K562 (cell line): ENCODE measurements around the gene LIMS1. TPM values are rescaled to one million over a fixed set of nuclear protein-coding genes. Genes with fewer than 3 reads are reported as not detected.
"Not testable (repeated sequence)": the region's sequence is repeated elsewhere in the genome, so short reads cannot be mapped to it uniquely, and the experiment has no call there.

ENCODE experiments used
- BHLHE40 ChIP-seq: IDR thresholded peaks from 2 replicates; pipeline ENCODE4 v1.6.1; 2011; ENCODE audit warnings: low read length, improper control_type of control experiment
- MGA ChIP-seq: fragments of 450-650 bp; IDR thresholded peaks from 2 replicates; pipeline ENCODE4 v1.6.1; 2016; ENCODE audit warnings: mild to moderate bottlenecking, moderate library complexity
- MYC ChIP-seq, 2 experiments: fragments of 250-450 bp in 1 of 2; sonication (Bioruptor Pico) in 1 of 2; IDR thresholded peaks; 2 replicates each; pipeline versions ENCODE4 v1.5.1 to v1.6.1; 2012 to 2021; ENCODE audit warnings: low read depth in 2 of 2, borderline replicate concordance in 1 of 2, improper control_type of control experiment in 1 of 2, low read length in 1 of 2, mild to moderate bottlenecking in 1 of 2, moderate library complexity in 1 of 2
- REST ChIP-seq, 2 experiments: fragments of 450-650 bp; formaldehyde crosslinking in 1 of 2; IDR thresholded peaks; 2 replicates each; pipeline versions ENCODE4 v1.4.0 to v1.6.1; 2014 to 2020; ENCODE audit warnings: mild to moderate bottlenecking in 2 of 2, borderline replicate concordance in 1 of 2, low read depth in 1 of 2
- SOX6 ChIP-seq: fragments of 450-650 bp; IDR thresholded peaks from 2 replicates; pipeline ENCODE4 v1.6.1; 2014; ENCODE audit warnings: mild to moderate bottlenecking
- ZNF316 ChIP-seq: fragments of 450-650 bp; IDR thresholded peaks from 2 replicates; pipeline ENCODE4 v1.6.1; 2016
- polyA plus RNA-seq, 8 experiments: library from polyadenylated mRNA; depleted of rRNA in 4 of 8; stranded (reverse) in 5 of 8; unstranded in 3 of 8; fragments of >200 nt; fragmentation: Nextera tagmentation in 2 of 8; fragmentation: Illumina TruSeq in 1 of 8; extraction: Ambion mirVana in 2 of 8; extraction: Trizol in 1 of 8; gene quantifications; 2 replicates each; pipeline versions ENCODE4 v1.2.1 to v1.2.3, GENCODE V29; 2011 to 2014; ENCODE audit warnings: inconsistent platforms in 1 of 8, missing spikeins in 1 of 8
- total RNA-seq, 7 experiments: library from RNA; depleted of rRNA in 6 of 7; stranded (reverse); fragments of >200 nt in 6 of 7; fragmentation: Illumina TruSeq in 2 of 7; extraction: Trizol in 2 of 7; gene quantifications; 2 replicates each; pipeline versions ENCODE4 v1.2.1 to v1.2.3, GENCODE V29; 2011 to 2021; ENCODE audit warnings: low replicate concordance in 1 of 7

The LIMS1 gene
- total and polyA plus RNA-seq, 9 of the 15 experiments (the other 6 are each of a cell fraction or from before 2014, with no cell fraction given) = 52.8 to 134 (median 81.0) TPM

- peak; percentile 54 for TF ChIP-seq MGA
- peak; percentile 76 for TF ChIP-seq SOX6
- peak; percentile 76 for TF ChIP-seq BHLHE40
- TF ChIP-seq ZNF316 = 0 out of 2 replicates have a peak, but pooled peaks have one; percentile 9
- TF ChIP-seq MYC (IDR thresholded peaks at IDR 0.05; ENCODE audit: low read depth, low read length) = peak; percentile 58
- TF ChIP-seq MYC (CRISPR knock-in tag; IDR thresholded peaks at IDR 0.05; ENCODE audit: borderline replicate concordance, low read depth); REST (CRISPR knock-in tag; IDR thresholded peaks at IDR 0.05; ENCODE audit: low read depth): not testable (repeated sequence)
- 0 out of 2 replicates have a peak, but pooled peaks have one; percentile 16 for TF ChIP-seq REST (IDR thresholded peaks at IDR 0.05; ENCODE audit: borderline replicate concordance)
Observed at GRCh38 chr2:108652187-108652931, 118.1 kb downstream of the LIMS1 start (continued).
